HCT116 (cell line): ENCODE measurements around the gene SIGLEC7.

Experiments used
- CTCF ChIP-seq, 3 experiments: fragments of 200-600 bp in 1 of 3; sonication (generic) in 1 of 3; IDR thresholded peaks in 2 of 3; conservative IDR thresholded peaks in 1 of 3; 2 replicates each; pipeline ENCODE4 v1.5.1; 2012 to 2017; ENCODE audit warnings: low read depth in 2 of 3, low read length in 2 of 3, antibody characterized with exemption in 1 of 3, borderline replicate concordance in 1 of 3, control low read depth in 1 of 3, mild to moderate bottlenecking in 1 of 3, mixed read lengths in 1 of 3, mixed run types in 1 of 3, moderate library complexity in 1 of 3; ENCODE audit not compliant: insufficient read depth in 1 of 3
- ELF1 ChIP-seq: IDR thresholded peaks from 2 replicates; pipeline ENCODE4 v1.6.1; 2012; ENCODE audit warnings: low read depth, borderline replicate concordance
- REST ChIP-seq: IDR thresholded peaks from 2 replicates; pipeline ENCODE4 v1.6.1; 2012; ENCODE audit warnings: low read depth
- YY1 ChIP-seq: IDR thresholded peaks from 2 replicates; pipeline ENCODE4 v1.6.1; 2011; ENCODE audit warnings: low read length, low read depth, moderate library complexity, mild to moderate bottlenecking; ENCODE audit not compliant: insufficient replicate concordance; ENCODE audit errors: extremely low read depth
- ZNF274 ChIP-seq: fragments of 200-500 bp; sonication (Bioruptor generic); IDR thresholded peaks from 2 replicates; pipeline ENCODE4 v1.6.1; 2014; ENCODE audit warnings: mild to moderate bottlenecking, low read depth, low read length, inconsistent platforms

GRCh38 chr19:51150627-51151026 lies 8.5 kb downstream of the SIGLEC7 start:
- TF ChIP-seq CTCF (IDR thresholded peaks at IDR 0.05 in 2 of 3, conservative IDR thresholded peaks at IDR 0.05 in 1 of 3; ENCODE audit: borderline replicate concordance in 1 of 3, insufficient read depth in 1 of 3, low read depth in 2 of 3, low read length in 2 of 3) (no peak), ZNF274 (no peak), YY1 (no peak), REST (no peak), ELF1 (no peak)
